Neural progenitor cell (in vitro differentiated cells): Measurements from ENCODE around the gene SPN.

Experiments used
- EZH2 ChIP-seq: fragments of 200-600 bp; sonication (generic); IDR thresholded peaks from 2 replicates; pipeline ENCODE4 v1.6.1; 2017; ENCODE audit warnings: antibody characterized with exemption, mild to moderate bottlenecking, moderate library complexity
- EZH2phosphoT487 ChIP-seq: fragments of 200-600 bp; sonication (generic); IDR thresholded peaks from 2 replicates; pipeline ENCODE4 v1.6.1; 2017; ENCODE audit warnings: antibody characterized with exemption
- TF ChIP-seq, protein P1 (sequence below): fragments of 200-600 bp; sonication (generic); IDR thresholded peaks from 2 replicates; pipeline ENCODE4 v1.5.1; 2017; ENCODE audit warnings: antibody characterized with exemption, mild to moderate bottlenecking

DNA sequence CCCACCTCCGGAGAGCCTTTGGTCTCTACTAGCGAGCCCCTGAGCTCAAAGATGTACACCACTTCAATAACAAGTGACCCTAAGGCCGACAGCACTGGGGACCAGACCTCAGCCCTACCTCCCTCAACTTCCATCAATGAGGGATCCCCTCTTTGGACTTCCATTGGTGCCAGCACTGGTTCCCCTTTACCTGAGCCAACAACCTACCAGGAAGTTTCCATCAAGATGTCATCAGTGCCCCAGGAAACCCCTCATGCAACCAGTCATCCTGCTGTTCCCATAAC is 702 bp downstream of the SPN start:
- TF ChIP-seq, protein P1, sequence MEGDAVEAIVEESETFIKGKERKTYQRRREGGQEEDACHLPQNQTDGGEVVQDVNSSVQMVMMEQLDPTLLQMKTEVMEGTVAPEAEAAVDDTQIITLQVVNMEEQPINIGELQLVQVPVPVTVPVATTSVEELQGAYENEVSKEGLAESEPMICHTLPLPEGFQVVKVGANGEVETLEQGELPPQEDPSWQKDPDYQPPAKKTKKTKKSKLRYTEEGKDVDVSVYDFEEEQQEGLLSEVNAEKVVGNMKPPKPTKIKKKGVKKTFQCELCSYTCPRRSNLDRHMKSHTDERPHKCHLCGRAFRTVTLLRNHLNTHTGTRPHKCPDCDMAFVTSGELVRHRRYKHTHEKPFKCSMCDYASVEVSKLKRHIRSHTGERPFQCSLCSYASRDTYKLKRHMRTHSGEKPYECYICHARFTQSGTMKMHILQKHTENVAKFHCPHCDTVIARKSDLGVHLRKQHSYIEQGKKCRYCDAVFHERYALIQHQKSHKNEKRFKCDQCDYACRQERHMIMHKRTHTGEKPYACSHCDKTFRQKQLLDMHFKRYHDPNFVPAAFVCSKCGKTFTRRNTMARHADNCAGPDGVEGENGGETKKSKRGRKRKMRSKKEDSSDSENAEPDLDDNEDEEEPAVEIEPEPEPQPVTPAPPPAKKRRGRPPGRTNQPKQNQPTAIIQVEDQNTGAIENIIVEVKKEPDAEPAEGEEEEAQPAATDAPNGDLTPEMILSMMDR, result no peak
- no peak for TF ChIP-seq EZH2
- no peak for TF ChIP-seq EZH2phosphoT487
